ENCODE measurements around the gene RTP5.

RTP5 gene

DNA sequence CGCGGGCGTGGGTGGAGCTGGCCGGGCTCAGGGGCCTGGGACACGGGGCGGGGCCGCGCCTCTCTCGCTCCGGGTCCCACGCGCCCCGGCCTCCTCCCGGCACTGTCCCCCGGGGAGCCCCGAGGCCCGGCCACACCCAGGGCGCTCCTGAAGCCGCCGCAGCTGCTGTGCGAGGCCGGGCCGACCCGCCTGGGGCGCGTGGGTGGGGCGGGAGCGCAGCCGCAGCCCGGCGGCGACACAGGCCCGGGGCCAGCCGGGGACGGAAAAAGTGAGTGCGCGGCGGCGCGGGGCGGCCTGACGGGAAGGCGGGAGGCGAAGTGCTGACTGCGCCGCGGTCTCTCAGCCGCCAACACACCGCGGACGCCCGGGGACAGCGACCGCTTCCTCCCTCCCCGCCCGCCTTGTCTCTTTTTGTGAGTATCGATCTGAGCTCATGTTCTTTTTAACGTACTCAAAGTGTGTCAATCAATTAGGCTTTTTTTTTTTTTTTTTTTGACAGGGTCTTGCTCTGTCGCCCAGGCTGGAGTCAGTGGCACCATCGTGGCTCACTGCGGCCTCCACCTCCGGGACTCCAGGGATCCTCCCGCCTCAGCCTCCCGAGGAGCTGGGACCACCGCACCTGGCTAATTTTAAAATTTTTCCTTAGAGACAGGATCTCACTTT, 25.3 kb upstream of the RTP5 start:
- DNase-seq = peak; percentile 7

- no peak for DNase-seq
Observed at GRCh38 chr2:241844831-241845578, 24.5 kb upstream of the RTP5 start.

DNA sequence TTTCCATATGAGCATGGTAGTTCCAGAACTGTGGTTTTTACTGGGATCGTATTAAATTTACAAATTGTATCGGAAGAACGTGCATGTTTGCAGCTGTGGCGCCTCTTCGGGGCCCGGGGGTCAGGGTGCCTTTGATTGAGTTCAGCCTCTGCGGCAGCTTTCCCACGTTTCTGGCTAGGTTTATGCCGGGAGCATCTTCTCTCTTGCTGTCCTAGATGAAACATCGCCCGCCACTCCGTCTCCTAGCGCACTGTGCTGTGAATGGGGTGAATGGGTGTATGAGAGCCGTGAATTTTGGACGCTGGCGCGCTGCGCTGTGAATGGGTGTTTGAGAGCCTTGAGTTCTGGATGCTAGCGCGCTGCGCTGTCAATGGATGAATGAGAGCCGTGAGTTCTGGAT, 23.1 kb upstream of the RTP5 start:
- no peak for DNase-seq

DNA sequence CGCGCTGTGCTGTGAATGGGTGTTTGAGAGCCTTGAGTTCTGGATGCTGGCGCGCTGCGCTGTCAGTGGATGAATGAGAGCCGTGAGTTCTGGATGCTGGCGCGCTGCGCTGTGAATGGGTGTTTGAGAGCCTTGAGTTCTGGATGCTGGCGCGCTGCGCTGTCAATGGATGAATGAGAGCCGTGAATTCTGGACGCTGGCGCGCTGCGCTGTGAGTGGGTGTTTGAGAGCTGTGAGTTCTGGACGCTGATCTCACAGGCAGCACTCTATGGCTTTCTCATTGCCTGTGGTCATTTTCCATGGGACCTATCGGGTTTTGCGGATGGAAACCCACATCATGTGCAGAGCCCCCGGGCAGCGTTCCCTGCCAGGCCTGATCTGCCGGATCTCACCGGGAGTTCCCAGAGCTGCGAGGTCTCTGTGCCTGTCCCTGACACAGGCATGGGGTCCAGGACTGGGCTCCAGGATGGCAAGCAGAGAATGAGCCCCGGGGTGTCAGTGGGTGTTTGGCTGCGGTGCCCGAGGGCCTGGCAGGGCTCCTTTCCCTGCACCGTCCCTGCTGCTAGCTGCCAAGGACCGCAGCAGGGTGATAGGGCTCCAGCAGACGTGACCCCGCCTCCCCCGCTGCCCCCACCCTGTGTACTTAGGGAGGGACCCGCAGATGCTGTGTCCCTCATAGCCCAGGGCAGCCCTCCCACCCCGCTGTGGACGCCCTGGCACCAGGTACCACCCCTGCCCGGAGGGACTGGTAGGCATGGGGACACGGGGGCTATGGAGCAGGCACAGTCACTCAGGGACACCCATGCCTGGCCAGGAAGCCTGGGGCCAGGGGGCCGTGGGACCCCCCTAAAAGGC, 20.5 kb upstream of the RTP5 start:
- no peak for DNase-seq

GRCh38 chr2:241849616-241850543, 19.6 kb upstream of the RTP5 start:
- DNase-seq = no peak

GRCh38 chr2:241850544-241851324, 18.8 kb upstream of the RTP5 start:
- DNase-seq = no peak

DNA sequence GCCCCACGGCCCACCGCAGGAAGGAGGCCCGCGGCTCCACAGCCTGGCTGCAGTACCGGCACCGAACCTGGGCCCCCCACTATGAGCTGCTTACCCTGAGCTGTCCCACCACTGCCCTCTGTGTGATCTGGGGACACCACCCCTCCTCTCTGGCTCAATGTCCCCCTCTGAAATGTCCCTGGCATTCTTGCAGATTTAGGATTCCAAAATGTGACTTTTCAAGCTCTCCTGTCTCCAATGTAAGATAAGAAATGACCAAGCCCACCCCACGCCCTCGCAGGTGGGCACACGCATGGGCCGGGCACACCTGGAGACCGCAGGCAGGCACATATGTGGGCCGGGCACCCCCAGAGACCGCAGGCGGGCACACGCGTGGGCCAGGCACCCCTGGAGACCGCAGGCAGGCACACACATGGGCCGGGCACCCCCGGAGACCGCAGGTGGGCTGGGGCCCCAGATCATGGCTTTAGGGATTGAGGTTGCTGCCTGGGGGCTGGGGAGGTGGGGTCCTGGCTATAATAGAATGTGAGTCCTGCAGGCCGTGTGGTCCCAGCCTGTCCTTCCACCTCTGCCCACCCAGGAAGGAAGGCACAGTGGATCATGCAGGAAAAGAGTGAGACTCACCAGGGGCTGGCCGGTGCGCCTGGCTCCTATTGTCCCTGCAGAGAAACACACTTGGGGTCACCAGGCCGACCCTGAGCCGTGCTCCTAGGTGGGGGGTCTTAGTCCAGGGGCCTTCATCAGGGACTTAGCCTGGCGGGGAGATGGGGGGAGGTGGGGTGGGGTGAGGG, 18.0 kb upstream of the RTP5 start:
- DNase-seq = no peak

DNA sequence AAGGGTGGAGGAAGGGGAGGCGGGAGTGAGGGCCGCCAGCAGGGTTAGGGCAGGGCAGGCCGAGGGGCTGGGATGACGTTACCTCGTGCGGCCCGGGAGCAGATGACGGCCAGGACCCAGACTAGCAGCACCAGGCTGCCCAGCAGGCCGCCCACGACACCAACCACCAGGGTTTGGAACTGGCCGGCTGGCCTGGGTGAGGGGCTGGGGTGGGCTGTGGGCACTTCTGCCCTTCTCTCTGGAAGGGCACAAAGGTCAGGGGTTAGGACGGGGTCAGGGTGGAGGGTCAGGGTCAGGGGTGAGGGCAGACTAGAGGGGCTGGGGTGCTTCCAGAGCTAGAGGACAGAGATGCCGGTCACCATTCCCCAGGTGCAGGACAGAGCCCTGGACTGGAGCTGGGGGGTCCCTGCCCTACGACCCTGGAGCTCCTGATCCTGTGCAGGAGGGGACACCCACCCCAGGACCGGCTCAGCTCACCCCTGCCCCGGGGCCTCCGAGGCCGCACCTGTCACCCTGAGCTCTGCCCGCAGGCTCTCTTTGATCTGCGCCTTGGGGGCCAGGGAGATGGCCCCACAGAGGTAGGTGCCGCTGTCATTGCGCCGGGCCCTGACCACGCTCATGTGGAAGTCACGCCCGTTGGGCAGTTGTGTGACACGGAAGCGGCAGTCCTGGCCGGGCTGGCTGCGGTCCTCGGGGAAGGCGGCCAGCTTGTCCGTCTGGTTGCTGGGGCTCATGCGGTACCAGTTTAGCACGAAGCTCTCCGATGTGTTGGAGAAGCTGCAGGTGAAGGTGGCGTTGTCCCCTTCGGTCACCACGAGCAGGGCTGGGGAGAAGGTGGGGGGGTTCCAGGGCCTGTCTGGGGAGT, 17.2 kb upstream of the RTP5 start:
- DNase-seq = no peak

GRCh38 chr2:241852981-241853631, 16.4 kb upstream of the RTP5 start:
- no peak for DNase-seq

DNA sequence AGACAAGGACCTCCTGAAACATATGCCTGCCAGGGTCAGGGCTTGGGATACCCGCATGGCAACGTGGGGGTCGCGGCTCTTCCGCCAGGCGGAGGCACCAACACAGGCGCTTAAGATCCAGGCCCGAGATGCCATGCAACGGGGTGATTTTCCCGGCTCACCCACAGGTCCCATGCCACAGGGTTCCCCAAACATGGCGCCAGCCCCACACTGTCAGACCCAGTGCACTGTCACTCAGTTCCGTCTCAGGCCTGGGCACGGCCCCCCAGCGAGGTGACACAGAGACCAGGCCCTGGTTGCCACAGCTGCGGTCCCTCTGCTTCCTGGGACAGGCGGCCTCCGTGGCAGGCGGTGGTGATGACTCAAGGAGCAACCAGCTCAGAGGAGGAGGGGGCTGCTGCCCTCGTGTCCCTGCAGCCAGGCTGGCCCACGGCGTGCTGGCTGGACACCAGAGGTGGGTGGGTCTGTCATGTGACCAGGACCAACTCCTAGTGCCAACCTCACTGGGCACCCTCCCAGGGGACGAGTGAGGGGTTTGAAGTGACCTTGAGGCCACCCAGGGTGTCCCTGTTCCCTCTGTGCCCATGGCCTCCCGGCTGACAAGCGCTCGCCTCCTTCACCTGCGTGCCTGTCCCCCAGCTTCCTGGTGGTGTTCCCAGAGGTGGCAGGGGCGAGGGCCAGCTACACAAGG, 15.7 kb upstream of the RTP5 start:
- DNase-seq = no peak

DNA sequence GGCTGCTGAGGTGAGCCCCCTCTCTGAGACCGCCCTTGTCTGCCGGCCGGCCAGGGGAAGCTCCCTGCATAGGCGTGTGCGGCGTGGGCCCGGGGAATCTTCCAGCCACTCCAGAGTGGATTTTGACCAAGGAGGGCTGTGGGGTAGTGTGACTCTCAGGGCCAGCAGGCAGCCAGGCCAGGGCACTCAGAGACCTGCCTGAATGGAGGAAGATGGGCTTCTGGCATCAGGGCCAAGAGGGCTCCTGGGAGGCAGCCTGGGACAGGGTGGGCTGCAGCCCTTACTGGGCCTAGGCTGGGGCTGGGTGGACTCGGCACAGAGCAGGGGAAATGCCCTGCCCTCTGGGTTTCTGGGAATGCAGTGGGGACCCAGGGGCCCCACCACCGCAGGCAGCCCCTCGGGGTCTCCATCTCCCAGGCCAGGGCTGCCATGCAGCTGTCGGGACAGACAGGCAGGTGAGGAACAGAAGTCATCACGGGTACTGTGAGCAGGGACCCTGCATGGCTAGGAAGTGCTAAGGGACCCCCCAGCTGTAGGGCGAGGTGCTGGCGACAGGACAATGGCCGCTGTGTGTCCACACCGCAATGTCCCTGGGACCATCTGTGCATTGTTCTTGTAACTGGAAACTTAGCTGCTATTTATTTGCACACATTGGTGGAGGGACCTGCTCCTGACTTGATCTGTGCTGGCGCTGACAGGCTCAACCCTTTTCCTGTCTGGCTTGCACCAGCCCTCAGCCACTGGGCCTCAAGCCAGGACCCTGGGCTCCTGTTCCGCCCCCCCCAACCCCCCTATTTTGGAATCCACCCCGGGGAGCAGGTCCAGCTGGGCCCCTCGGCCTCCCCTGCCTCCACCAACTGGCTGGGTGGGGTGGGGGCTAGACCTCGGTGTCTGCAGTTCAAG, 14.9 kb upstream of the RTP5 start:
- no peak for DNase-seq

GRCh38 chr2:241855245-241855887, 14.2 kb upstream of the RTP5 start:
- DNase-seq = no peak

DNA sequence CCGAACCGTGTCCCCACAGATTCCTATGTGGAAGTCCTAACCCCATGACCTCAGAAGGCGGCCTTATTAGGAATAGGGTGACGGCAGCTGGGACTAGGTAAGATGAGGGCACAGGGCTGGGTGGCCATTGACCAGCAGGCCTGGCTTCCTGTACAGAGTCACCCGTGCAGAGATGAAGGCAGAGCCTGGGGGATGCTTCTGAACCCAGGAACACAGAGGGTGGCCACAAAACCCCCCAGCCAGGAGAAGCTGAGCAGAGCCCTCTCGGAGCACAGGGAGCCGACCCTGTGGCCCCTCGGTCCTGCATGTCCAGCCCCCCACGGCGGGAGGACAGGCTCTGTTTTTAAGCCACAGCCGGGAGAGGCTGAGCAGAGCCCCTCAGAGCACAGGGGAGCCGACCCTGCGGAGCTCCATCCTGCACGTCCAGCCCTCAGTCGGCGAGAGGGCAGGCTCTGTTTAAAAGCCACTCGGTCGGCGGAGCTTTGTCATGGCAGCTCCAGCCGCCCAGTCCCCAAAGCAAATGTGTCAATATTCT, 13.6 kb upstream of the RTP5 start:
- no peak for DNase-seq

DNA sequence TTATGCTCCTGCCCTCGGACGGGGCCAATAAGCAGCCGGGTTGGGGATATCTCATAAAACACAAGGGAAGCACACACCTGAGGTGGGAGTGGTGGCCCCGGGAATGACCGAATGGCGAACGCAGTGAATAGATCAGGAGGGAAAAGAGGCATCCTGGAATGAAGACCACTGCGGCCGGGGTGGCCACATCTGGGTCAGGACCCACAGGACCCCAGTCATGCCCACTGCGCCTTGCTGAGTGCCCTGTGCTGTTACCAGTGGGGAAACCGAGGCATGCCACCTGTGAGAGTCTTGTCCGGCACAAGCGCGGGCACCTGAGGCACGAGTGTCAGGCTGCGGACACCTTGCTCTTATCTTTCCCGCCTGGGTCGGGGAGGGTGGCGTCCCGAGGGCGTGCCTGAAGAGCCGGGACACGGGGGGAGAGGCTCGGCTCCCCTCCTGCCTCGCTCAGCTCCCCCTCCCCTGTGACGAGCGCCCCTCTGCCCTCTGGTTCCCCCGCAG, 12.4 kb upstream of the RTP5 start:
- DNase-seq = no peak

DNA sequence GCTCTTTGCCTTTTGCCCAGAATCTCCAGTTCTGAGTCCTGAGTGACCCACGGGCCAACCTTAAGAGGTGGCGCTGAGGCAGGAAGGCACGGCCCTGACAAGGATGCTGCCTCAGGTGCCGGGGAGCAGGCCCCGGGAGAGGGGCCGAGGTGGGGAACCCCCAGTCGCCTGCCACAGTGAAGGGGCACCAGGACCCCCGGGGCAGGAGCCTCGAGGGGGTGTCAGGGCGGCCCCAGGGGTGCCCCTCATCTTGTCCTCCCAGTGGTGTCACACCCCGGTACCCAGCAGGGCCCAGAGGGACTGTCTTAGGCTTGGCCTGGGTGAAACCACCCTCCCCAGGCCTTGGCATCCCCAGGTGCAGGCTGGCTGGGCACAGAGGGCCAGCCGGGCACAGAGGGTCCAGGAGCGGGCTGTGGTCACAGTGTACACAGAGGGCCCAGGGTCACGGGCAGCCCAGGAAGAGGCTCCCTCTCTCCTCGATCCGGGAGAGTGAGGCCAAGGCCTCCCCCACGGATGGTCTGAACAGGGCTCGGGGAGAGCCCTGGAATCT, 11.9 kb upstream of the RTP5 start:
- no peak for DNase-seq
